GM12891 (cell line): ENCODE measurements around the gene SPNS3.

Experiments
- POLR2A ChIP-seq: IDR thresholded peaks from 2 replicates; pipeline ENCODE4 v1.6.1; 2011; ENCODE audit warnings: low read depth, low read length, control low read depth
- TAF1 ChIP-seq: IDR thresholded peaks from 2 replicates; pipeline ENCODE4 v1.6.1; 2011; ENCODE audit warnings: low read depth, low read length, control low read depth

DNA sequence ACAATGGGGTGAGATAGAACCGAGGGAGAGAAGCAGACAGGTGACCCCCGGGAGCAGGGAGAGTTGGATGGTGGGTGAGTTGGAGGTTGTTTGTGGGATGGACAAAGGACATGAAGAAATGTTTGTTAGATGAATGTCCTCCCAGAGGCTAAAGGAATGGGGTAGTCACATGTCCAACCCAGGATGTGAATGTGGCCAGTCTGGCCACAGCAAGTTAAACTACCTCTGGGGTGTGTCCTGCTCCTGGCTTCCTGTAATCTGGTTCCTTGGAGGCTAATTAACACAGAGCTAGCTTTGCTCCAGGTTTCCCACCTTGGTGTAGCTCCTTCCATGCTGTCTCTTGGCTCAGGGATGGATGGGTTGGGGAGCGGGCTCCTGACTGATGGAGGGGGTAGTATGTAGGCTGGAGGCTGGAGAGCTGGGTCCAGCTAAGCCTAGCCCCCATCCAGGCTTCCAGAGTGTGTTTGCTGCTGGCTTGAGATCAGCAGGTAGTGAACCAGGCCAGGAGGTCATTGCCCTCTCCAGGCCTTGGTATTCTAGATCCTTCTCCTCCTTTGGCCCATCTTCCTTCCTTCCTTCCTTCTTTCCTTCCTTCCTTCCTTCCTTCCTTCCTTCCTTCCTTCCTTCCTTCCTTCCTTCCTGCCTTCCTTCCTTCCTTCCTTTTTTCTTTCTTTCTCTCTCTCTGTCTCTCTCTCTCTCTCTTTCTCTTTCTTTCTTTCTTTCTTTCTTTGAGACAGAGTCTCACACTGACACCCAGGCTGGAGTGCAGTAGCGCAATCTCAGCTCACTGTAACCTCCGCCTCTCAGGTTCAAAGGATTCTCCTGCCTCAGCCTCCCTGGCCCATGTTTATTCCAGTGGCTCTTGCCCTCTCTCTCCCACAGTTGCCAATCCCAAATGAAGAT is 39.3 kb upstream of the SPNS3 start:
- no peak for TF ChIP-seq POLR2A
- TF ChIP-seq TAF1 = no peak
